Lung (tissue), 12 donors: ENCODE results near the gene TTPAL. TPM values are rescaled to one million over a fixed set of nuclear protein-coding genes. Genes with fewer than 3 reads are reported as not detected.
A peak's percentile ranks its signal among the peaks of the same experiment; 100 is the strongest.

ENCODE experiments used
- ATAC-seq: fragments of 200-7000 bp; cut with Tn5 transposase; one replicate; pipeline ENCODE4 v1.9.1; 2020; ENCODE audit warnings: moderate number of reproducible peaks; ENCODE audit not compliant: insufficient read depth, low FRiP score
- DNase-seq, 3 donors: peaks; one replicate each; pipeline ENCODE4 v3.0.0-alpha.2; 2013 to 2017
- H3K27ac ChIP-seq, 2 donors: one replicate each; pipeline ENCODE4 v1.5.1; 2013; ENCODE audit warnings: mild to moderate bottlenecking in 2 of 2, moderate library complexity in 2 of 2, control low read depth in 1 of 2, inconsistent platforms in 1 of 2, low read depth in 1 of 2, low read length in 1 of 2
- H3K27me3 ChIP-seq, 3 donors: one replicate each; pipeline ENCODE4 v1.5.1; 2013; ENCODE audit warnings: low read length in 2 of 3; ENCODE audit not compliant: control insufficient read depth in 3 of 3, insufficient read depth in 3 of 3
- H3K36me3 ChIP-seq, 4 donors: one replicate each; pipeline ENCODE4 v1.5.1; 2013; ENCODE audit warnings: low read length in 4 of 4, mild to moderate bottlenecking in 1 of 4, moderate library complexity in 1 of 4; ENCODE audit not compliant: control insufficient read depth in 4 of 4, insufficient read depth in 4 of 4
- H3K4me1 ChIP-seq, 5 donors: one replicate each; pipeline ENCODE4 v1.5.1; 2013; ENCODE audit warnings: low read length in 5 of 5, mild to moderate bottlenecking in 2 of 5, moderate library complexity in 1 of 5; ENCODE audit not compliant: control insufficient read depth in 5 of 5, insufficient read depth in 5 of 5
- H3K4me3 ChIP-seq: one replicate; pipeline ENCODE4 v1.5.1; 2013; ENCODE audit warnings: mild to moderate bottlenecking, control low read depth, moderate library complexity
- H3K9ac ChIP-seq, 2 donors: one replicate each; pipeline ENCODE4 v1.5.1; 2013; ENCODE audit warnings: low read length in 2 of 2, control low read depth in 1 of 2; ENCODE audit not compliant: insufficient read depth in 1 of 2
- H3K9me3 ChIP-seq, 4 donors: one replicate each; pipeline ENCODE4 v1.5.1; 2013; ENCODE audit warnings: low read length in 3 of 4, mild to moderate bottlenecking in 1 of 4, moderate library complexity in 1 of 4; ENCODE audit not compliant: control insufficient read depth in 4 of 4, insufficient read depth in 3 of 4
- WGBS, 2 donors: extraction: QIAGEN DNeasy Blood & Tissue Kit; methylation state at CpG; one replicate each; pipeline ENCODE4 v1.1.7; 2013; 5-methylcytosine and 5-hydroxymethylcytosine counted together
- polyA plus RNA-seq, 2 donors: library from polyadenylated mRNA; stranded (reverse); fragments of 200-250 nt; gene quantifications; one replicate each; pipeline ENCODE4 v1.2.1, GENCODE V29; 2013
- total RNA-seq, 2 donors: library from RNA; depleted of rRNA in 1 of 2; stranded (reverse); fragments of >200 nt in 1 of 2; gene quantifications; one replicate each; pipeline ENCODE4 v1.2.1, GENCODE V29; 2014 to 2021
- TF ChIP-seq, protein P1 (sequence below): IDR thresholded peaks from 2 replicates; pipeline ENCODE4 v1.5.1; 2012; ENCODE audit warnings: mild to moderate bottlenecking; ENCODE audit errors: control extremely low read depth, extremely low read depth
- donor health status: control.
- donor health status: control.
- donor health status: Bipolar disorder and iron deficiency.
- donor health status: healthy.
- donor health status: DM: yes; HTN: yes; CAD: no.

Gene TTPAL
- total and polyA plus RNA-seq, 4 donors, result 3.2 to 13.8 (median 6.2) TPM

DNA sequence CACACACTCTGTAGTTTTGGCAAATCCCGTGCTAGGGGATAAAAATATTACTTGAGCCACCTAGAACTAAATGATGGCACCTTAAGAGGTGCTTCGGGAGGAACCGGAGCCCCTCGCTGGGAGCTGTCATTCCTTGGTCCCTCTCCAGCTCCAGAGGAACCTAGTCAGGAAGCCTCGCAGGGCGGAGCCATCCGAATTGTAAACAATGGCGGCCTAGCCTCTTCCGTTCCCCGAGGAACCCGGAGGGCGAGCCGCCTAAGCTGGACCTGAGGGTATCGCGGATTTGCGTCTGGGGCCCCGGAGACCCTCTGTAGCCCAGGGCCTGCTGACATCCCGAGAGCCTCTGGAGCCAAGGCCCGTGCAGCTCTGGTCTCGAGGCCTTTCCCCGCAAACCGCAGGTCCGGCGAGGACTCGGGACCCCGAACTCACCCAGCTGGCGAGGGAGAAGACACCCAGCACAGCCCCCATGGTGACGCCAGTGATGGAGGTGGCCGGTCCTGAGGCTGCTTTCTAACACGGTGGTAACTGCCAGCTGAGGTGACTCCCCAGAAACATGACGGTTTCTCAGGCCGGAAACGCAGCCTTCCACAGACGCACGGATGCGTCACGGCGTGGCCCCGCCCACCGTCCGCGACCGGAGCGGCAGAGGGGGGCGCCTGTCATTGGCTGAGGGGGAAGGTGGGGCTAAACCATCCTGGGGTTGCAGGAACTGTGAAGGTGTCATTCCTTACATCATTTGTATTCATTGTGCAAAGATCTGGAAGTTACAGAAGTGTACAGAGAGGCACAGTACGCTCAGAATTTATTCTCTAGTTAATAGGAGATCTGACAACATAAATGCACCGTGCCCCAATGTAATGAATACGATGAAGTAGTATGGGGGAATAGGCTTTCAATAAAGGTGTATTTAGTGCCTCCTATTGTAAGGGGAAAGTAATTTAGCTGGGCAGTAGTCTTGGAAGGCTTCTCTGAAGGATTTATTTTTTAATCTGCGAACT lies 46.1 kb downstream of the TTPAL start, which contains the start of gene SERINC3:
Gene SERINC3 (minus strand): TSS at position 587 of the 998 bp plus-strand sequence. CDS start 119 bp downstream, at position 468.
- Histone ChIP-seq H3K27ac (peak within 1 kb of the TSS; percentile 98), H3K36me3 (peaks cover 0 to 4% (median 0%) of the 10 kb centered on the region in 4 donors), H3K27me3 (peaks cover 0 to 2% (median 0%) of the 10 kb centered on the region in 3 donors), H3K4me3 (peak within 1 kb of the TSS; percentile 87), H3K4me1 (peaks cover 0 to 22% (median 8%) of the 10 kb centered on the region in 5 donors), H3K9ac (peak within 1 kb of the TSS; percentile 98), H3K9me3 (no peaks in the 10 kb centered on the region)
- WGBS, 2 donors, result 0 to 1% methylated on average over 49 of the region's 49 CpGs
- ATAC-seq (peak; percentile 100), DNase-seq (peak; percentile 96 to 97 (median 96))
- TF ChIP-seq, protein P1, sequence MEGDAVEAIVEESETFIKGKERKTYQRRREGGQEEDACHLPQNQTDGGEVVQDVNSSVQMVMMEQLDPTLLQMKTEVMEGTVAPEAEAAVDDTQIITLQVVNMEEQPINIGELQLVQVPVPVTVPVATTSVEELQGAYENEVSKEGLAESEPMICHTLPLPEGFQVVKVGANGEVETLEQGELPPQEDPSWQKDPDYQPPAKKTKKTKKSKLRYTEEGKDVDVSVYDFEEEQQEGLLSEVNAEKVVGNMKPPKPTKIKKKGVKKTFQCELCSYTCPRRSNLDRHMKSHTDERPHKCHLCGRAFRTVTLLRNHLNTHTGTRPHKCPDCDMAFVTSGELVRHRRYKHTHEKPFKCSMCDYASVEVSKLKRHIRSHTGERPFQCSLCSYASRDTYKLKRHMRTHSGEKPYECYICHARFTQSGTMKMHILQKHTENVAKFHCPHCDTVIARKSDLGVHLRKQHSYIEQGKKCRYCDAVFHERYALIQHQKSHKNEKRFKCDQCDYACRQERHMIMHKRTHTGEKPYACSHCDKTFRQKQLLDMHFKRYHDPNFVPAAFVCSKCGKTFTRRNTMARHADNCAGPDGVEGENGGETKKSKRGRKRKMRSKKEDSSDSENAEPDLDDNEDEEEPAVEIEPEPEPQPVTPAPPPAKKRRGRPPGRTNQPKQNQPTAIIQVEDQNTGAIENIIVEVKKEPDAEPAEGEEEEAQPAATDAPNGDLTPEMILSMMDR, result no peak

DNA sequence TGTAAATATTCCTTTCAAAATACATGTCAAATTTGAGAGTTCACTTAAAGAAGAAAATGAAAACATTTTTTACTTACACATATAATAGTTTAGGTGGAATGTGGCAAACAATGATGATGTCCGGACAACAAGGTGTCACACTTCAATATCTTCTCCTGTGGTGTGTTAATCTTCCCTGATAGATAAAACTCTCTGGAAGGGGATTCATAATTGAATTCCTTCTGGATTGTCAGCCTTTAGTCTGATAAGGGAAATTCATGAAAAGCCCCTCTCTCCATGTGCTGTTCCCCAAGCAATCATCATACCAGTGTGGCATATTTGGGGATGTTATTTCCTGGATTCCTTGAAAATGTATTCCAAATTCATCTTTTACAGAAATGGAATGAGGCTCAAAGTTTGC lies 47.2 kb downstream of the TTPAL start:
- Histone ChIP-seq H3K27me3 (peaks cover 0 to 2% (median 0%) of the 10 kb centered on the region in 3 donors), H3K4me3 (no peak overlapping the region), H3K9me3 (no peaks in the 10 kb centered on the region), H3K9ac (no peak overlapping the region), H3K36me3 (peaks cover 0 to 4% (median 0%) of the 10 kb centered on the region in 4 donors), H3K27ac (no peak overlapping the region), H3K4me1 (peaks cover 0 to 21% (median 8%) of the 10 kb centered on the region in 5 donors)
- DNase-seq (no peak), ATAC-seq (no peak)
- TF ChIP-seq, protein P1, result no peak
- 80 to 95% methylated on average over 1 of the region's 1 CpG for WGBS, 2 donors

DNA sequence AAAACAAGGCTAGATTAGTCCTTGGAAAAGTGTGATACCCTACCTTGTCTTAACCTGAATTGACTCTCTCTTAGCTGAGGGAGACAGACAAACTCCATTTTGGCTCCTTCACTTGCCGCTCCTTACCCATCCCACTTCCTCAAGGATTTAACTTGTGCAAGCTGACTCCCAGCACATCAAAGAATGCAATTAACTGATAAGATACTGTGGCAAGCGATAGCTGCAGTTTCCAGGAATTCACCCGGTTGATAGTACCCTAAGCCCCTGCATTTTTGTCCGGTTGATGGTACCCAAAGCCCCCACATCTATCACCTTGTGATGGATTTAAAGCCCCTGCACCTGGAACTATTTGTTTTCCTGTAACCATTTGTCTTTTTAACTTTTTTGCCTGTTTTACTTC lies 48.1 kb downstream of the TTPAL start:
- Histone ChIP-seq H3K4me3 (no peak overlapping the region), H3K36me3 (peaks cover 0 to 4% (median 0%) of the 10 kb centered on the region in 4 donors), H3K9ac (no peak overlapping the region), H3K9me3 (no peaks in the 10 kb centered on the region), H3K27ac (no peak overlapping the region), H3K27me3 (peaks cover 0 to 2% (median 0%) of the 10 kb centered on the region in 3 donors), H3K4me1 (peaks cover 0 to 18% (median 8%) of the 10 kb centered on the region in 5 donors)
- 42 to 65% methylated on average over 4 of the region's 4 CpGs for WGBS, 2 donors
- DNase-seq (no peak), ATAC-seq (no peak)
- TF ChIP-seq, protein P1, result no peak
